ENCODE measurements around the gene NXPH2. TPM values are rescaled to one million over a fixed set of nuclear protein-coding genes. Genes with fewer than 3 reads are reported as not detected.

Gene NXPH2
- total RNA-seq, 4 donors from 2014 or later: not detected

DNA sequence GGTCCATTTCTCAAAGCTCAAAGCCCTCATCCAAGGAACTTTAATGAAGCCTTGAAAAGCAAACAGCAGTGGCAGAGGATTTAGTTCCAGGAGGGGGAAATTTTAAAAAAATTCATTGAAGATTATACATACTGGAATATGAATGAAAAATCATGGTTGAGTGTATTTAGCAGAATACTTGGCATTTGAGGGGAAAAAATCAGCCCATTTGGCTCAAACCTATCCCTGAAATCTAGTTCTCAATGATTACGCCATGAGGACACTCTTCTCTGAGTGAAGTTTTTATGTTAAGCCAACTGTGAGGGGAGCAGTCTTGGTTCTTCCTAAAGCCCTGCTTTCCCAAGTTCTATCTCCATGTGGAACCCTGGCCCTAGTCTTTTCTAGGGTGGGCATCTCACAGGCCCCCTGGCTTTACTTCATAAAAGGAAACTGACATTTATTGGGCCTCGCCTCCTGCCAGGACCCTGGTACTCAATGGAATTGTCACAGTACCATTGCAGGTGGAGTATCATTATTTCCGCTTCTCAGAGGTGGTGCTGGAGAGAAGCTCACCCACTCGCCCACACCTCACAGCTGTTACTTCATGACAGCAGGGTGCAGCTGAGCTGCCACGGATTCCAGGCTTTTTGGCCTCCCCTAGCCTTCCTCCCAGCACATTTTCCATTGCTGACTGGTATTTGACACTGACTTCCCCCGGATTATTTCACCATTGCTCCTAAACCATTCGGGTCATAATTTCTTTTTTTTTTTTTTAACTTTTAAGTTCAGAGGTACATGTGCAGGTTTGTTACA lies 56.8 kb downstream of the NXPH2 start:
- no peaks in the 10 kb centered on the region for H3K4me1 ChIP-seq
- no peaks in the 10 kb centered on the region for H3K27me3 ChIP-seq
- H3K36me3 ChIP-seq: no peaks in the 10 kb centered on the region
- WGBS, 2 donors: 70 to 77% methylated on average over 7 of the region's 7 CpGs
- TF ChIP-seq, protein P1, sequence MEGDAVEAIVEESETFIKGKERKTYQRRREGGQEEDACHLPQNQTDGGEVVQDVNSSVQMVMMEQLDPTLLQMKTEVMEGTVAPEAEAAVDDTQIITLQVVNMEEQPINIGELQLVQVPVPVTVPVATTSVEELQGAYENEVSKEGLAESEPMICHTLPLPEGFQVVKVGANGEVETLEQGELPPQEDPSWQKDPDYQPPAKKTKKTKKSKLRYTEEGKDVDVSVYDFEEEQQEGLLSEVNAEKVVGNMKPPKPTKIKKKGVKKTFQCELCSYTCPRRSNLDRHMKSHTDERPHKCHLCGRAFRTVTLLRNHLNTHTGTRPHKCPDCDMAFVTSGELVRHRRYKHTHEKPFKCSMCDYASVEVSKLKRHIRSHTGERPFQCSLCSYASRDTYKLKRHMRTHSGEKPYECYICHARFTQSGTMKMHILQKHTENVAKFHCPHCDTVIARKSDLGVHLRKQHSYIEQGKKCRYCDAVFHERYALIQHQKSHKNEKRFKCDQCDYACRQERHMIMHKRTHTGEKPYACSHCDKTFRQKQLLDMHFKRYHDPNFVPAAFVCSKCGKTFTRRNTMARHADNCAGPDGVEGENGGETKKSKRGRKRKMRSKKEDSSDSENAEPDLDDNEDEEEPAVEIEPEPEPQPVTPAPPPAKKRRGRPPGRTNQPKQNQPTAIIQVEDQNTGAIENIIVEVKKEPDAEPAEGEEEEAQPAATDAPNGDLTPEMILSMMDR (IDR thresholded peaks at IDR 0.05): no peak
- no peak for TF ChIP-seq POLR2A (IDR thresholded peaks at IDR 0.05)
- no peak for DNase-seq
- intact Hi-C loops (cut with DNase I): no loop called here
- no peak overlapping the region for H3K27ac ChIP-seq
- no peak overlapping the region for H3K4me3 ChIP-seq
- H3K9me3 ChIP-seq: no peaks in the 10 kb centered on the region

DNA sequence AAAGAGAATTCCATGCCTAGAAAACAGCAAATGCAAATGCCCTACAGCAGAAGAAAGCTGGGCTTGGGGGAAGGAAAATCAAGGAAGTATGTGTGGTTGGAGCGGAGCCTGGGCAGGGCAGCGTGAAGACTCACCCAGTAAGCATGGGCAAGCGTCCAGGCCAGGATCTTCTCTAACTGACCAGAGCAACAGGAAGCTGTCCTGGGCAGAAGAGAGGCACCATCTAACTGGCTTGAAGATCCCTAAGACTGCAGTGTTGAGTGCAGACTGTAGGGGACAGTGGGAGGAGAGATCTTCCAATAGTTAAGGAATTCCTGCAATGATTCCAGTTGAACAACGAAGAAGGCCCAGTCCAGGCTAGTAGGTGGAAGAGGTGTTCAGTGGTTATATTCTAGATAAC lies 57.9 kb downstream of the NXPH2 start:
- Histone ChIP-seq H3K27me3 (no peaks in the 10 kb centered on the region), H3K4me1 (no peaks in the 10 kb centered on the region), H3K27ac (no peak overlapping the region), H3K4me3 (no peak overlapping the region), H3K9me3 (no peaks in the 10 kb centered on the region), H3K36me3 (no peaks in the 10 kb centered on the region)
- WGBS, 2 donors: 67 to 78% methylated on average over 4 of the region's 4 CpGs
- no peak for DNase-seq
- intact Hi-C loops (cut with DNase I): no loop called here
- TF ChIP-seq, protein P1 (IDR thresholded peaks at IDR 0.05): no peak
- TF ChIP-seq POLR2A (IDR thresholded peaks at IDR 0.05): no peak

DNA sequence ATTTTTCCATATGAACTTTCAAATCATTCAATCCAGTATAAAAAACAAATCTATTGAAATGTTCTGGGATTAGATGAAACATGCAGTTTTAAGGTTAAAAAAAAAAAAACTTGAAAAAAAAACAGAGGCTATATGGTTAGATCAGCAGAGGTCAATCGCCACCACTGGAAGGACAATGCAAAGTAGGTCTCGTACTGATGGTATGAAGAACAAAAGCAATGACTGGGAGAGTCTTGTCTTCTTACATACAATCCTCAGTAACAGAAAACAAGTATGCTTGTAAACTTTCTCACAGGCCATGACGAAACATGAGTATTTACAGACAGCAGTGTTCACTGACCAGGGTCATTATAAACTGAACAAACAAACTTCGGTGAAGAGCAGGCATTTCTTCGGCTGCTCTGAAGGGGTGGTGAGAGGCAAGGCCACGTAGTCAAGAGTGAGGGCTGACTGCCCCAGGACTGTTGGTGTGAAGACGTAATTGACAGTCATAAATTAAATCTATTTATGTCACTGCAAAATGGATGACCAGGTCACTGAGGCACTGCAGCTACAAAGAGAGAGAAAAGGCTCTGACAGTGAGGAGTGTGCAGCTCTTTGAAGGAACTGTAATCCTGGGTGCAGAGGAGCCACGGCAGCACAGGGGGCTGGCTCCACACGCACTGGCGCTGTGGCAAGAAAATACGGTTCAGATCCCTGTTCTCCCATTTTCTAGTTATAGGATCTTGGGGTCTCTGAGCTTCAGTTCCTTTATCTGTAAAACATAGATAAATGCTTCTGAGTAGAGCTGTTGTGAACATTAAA lies 60.0 kb downstream of the NXPH2 start:
- TF ChIP-seq, protein P1 (IDR thresholded peaks at IDR 0.05): no peak
- TF ChIP-seq POLR2A (IDR thresholded peaks at IDR 0.05): no peak
- DNase-seq: no peak
- H3K9me3 ChIP-seq: no peaks in the 10 kb centered on the region
- no peaks in the 10 kb centered on the region for H3K27me3 ChIP-seq
- intact Hi-C loops (cut with DNase I): no loop called here
- 79% methylated on average over 11 of the region's 11 CpGs for WGBS, 2 donors
- no peaks in the 10 kb centered on the region for H3K4me1 ChIP-seq
- no peak overlapping the region for H3K4me3 ChIP-seq
- H3K27ac ChIP-seq: no peak overlapping the region
- no peaks in the 10 kb centered on the region for H3K36me3 ChIP-seq

DNA sequence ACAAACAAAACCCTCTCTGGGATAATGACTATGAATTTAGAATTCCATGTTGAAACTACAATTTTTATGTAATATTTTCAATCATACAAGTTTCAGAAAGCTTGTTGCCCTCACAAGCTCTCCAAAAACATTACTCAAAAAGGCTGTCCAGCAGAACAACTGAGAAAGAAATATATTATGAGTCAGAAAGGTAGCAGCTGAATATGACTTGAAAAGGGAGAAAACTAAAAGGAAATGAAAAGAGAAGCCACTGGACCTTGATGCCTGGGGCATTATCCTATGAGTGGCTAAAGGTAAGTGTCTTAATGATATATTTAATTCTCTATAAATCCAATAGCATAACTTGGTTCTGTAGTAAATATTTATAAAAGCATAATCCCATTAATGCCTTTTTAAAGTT lies 61.8 kb downstream of the NXPH2 start:
- no peak for DNase-seq
- Histone ChIP-seq H3K9me3 (no peaks in the 10 kb centered on the region), H3K4me1 (no peaks in the 10 kb centered on the region), H3K27ac (no peak overlapping the region), H3K36me3 (no peaks in the 10 kb centered on the region), H3K27me3 (no peaks in the 10 kb centered on the region), H3K4me3 (no peak overlapping the region)
- TF ChIP-seq, protein P1 (IDR thresholded peaks at IDR 0.05): no peak
- intact Hi-C loops (cut with DNase I): no loop called here

DNA sequence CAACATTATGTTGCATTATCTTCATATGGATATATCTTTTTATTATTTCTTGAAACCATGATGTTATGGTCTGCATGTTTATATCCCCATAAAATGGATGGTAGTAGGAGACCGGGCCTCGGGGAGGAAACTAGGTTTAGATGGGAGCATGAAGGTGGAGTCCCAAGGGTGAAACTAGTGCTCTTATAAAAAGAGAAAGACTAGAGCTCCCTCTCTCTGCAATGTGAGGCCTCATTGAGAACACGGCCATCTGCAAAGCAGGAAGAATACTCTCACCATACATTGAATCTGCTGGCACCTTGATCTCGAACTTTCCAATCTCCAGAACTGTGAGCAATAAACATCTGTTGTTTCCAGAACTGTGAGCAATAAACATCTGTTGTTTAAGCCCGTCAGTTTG lies 64.0 kb downstream of the NXPH2 start:
- Histone ChIP-seq H3K36me3 (no peaks in the 10 kb centered on the region), H3K27me3 (no peaks in the 10 kb centered on the region), H3K9me3 (no peaks in the 10 kb centered on the region), H3K27ac (no peak overlapping the region), H3K4me3 (no peak overlapping the region), H3K4me1 (no peaks in the 10 kb centered on the region)
- whole genome bisulfite sequencing, 2 donors: 81 to 82% methylated on average over 5 of the region's 5 CpGs
- no peak for DNase-seq
- intact Hi-C loops (cut with DNase I): no loop called here
- TF ChIP-seq POLR2A (IDR thresholded peaks at IDR 0.05): no peak
- TF ChIP-seq, protein P1 (IDR thresholded peaks at IDR 0.05): no peak

All from esophagus squamous epithelium (tissue), 5 donors.